Left kidney (tissue), 2 donors: Measurements from ENCODE around the gene IQSEC1. TPM values are rescaled to one million over a fixed set of nuclear protein-coding genes. Genes with fewer than 3 reads are reported as not detected.

Experiments used
- DNase-seq: peaks from one replicate; pipeline ENCODE4 v3.0.0-alpha.2; 2013
- polyA plus RNA-seq: library from polyadenylated mRNA; unstranded; fragments of 120-200 nt; gene quantifications from one replicate; pipeline ENCODE4 v1.2.1, GENCODE V29; 2013; ENCODE audit not compliant: insufficient read length

Gene IQSEC1
- polyA plus RNA-seq, 1 donor: 32.1 TPM

DNA sequence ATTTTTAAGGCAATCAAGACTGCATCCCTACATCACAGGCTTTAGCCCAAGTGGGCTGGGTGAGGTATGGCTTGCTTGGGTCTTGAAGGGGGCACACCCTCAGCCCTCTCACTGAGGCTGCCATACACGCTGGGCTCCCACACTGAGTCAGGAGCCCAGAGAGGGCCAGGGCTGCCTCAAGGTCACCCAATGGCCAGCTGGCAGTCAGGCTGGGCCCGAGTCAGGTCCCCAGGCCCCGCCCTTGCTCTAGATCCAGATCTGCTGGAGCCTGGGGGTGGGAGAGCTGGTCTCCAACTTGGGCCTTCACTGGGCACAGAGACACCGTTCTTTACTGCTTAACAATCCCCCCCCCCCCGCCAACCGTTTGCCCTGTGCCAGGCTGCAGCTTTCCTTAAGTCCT is 88.1 kb downstream of the IQSEC1 start:
- DNase-seq: no peak

DNA sequence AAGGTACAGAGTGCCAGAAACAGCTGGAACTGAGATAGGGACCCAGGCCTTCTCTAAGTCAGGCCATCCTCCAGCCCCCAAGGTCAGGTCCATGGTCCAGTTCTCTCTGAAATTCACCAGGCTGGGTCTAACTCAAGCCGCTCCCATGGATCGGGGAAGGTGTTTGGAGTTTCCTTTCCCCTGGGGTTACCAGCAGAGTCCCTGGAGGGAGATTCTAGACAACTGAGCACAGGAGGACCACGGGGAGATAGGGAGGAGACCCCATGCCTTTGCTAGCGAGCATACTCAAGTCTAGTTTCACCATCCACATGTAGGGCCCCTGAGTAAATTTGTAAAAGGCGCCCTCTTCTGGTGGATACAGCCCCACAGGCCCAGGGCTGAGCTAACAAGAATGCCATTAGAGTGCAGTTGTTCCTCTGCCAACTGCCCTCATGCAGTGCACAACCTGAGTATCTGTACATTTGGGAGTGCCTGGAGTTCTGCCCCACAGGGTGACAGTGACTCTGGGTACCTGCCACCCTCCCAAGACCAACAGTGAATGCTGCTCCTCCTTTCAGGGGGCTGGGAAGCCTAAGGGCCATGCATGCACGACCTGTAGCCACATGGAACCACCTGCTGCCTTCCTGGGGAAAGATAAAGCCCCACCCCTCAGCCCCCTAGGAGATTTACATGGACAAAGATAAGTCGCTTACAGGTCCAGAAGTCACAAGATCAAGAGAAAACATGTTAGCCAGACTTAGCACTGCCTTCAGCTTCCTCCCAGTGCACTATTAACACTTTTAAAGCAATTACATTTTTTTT is 89.0 kb downstream of the IQSEC1 start:
- DNase-seq: peak; percentile 65

DNA sequence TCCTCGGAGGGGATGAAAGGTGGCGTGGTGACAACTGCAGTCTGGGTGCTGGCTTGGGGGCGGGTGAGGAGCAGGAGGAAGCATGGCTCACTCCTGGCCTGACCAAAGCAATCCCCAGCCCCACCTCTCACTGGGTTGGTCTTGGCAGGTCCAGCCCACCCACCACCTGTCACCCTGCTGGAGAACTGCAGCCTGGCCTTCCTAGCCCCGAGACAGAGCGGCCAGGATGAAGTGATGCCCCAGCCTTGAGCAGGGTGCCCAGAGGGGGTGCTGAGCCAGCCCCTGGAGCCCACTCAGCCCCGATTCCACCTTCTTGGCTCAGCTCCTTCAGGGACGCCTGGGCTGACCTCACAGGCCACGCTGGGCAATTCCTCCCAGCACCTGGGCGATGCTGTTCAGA is 89.9 kb downstream of the IQSEC1 start:
- DNase-seq: no peak

- DNase-seq: no peak
Measured at GRCh38 chr3:12982619-12983101, 90.6 kb downstream of the IQSEC1 start.

- DNase-seq: no peak
Measured at GRCh38 chr3:12981306-12982275, 91.6 kb downstream of the IQSEC1 start.

DNA sequence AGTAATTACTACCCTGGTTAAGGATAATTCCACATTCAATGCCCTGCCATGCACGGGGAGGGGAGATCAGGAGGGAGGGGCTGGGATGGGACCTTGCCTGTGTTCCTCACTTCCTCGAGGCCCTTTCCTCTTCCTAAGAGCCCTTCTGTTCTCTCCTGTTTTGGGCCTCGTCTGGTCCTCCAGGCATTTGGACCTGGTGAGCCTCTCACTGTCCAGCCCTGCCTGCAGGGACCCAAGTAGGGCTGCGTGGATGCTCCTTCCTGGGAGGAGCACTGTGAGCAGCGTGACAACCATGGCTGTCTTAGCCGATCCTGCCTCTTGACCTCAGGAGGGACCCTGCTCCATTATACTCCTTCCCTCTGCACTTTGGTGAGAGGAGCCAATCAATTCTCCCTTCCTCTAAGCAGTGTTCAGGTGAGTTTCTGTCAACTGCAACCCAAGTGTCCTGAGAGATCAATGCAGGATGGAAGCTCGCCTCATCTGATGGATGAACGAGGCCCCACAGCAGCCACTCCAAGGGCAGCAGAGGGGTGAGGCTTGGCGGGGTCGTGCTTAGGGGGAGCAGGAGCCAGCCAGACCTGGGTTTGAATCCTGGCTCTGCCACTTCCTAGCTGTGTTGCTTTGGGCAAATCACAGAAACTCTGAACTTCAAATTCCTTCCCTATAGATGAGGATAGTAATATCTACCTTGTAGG is 92.5 kb downstream of the IQSEC1 start:
- no peak for DNase-seq

GRCh38 chr3:12979947-12980487 is 93.2 kb downstream of the IQSEC1 start:
- no peak for DNase-seq

DNA sequence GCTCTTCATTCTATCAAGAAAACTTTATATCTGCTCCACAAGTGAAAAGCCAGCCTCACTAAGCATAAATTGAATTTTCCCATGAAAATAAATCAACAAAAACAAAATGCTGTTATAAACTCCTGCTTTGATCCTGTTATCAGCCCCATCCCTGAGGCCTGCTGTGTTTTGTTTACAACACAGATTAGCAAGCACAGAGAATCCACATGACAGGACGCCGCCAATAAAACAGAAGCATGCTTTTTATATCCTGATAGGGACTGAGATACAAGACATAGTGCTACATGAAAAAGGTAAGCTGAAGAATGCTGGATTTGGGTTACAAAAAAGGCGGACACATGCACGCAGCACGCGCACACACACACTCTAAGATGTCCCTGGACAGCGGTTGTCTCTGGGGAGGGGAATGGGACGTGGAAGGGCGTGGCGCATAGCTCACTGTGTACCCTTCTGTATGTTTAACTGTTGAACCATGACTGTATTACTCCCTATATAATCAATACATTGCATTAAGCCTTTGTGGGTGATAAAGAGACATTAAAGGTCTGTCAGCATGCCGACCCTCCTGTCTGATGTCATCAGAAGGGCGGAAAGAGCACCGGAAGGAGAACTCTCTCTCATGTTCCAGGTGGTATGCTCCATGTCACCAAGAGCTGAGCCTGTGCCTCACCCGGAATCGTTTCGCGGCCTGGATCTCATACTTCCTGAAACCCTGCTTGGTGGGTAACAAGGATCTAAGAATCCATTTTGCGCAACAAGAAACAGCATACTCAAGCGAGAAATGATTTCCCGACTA is 93.9 kb downstream of the IQSEC1 start:
- DNase-seq: no peak

DNA sequence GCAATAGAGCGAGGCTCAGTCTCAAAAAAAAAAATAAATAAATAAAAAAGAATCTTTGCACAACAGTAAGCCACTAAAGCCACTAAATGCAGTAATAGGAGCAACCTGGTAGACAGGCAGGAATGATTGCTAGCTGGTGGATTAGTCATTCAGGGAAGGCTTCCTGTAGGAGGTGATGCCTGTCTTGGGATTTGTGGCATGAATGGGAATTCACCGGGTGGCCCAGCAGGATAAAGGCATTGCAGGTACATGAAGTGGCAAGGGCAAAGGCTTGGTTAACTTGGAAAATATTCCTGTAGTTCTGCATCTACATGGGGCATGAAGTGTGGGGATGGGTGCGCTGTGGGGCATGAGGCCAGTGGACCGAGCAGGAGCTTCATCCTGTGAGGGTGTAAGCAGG is 94.5 kb downstream of the IQSEC1 start:
- no peak for DNase-seq

DNA sequence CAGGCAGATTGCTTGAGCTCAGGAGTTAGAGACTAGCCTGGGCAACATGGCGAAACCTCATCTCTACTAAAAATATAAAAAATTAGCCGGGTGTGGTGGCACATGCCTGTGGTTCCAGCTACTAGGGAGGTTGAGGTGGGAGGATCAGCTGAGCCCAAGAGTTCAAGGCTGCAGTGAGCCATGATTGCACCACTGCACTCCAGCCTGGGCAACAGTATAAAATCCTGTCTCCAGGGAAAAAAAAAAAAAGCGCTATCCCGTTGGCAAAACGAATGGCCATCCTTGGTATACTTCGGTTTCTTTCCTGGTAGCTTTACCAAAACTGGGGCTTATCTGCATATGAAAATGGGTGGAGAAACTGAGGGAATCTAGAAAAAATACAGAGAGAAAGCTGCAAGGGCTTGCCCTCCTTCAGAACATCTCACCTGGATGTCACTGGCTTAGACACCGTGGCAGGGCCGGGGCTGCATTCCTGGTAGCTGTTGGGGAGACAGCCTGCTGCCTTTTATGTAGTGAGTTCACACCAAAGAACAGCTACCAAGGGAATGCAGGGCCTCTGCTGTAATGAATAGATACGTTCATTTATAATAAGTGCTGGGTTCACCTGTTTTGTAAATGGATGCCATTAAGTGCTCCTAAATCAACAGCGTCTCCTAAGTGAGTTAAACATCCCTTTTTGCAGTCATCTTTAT is 96.0 kb downstream of the IQSEC1 start:
- DNase-seq: no peak

GRCh38 chr3:12975748-12976522 is 97.3 kb downstream of the IQSEC1 start:
- DNase-seq: no peak

DNA sequence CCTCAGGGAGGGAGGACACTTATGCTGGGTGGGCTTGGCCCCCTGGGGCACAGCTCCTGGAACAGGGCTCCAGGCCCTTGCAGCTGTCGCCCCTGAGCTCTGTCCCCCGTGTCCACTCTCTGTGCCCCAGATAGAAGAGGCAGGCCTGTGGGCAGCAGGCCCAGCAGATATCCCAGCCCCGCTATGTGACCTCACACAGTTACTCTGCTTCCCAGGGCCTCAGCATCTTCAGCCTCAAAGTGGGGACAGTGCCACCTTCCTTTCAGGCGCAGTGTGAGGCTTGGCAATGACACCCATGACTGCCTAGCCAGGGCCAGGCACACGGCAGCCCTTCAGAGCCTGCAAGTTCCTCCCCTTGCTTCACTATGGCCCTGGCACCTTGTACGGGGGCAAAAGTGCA is 98.4 kb downstream of the IQSEC1 start:
- DNase-seq: no peak

DNA sequence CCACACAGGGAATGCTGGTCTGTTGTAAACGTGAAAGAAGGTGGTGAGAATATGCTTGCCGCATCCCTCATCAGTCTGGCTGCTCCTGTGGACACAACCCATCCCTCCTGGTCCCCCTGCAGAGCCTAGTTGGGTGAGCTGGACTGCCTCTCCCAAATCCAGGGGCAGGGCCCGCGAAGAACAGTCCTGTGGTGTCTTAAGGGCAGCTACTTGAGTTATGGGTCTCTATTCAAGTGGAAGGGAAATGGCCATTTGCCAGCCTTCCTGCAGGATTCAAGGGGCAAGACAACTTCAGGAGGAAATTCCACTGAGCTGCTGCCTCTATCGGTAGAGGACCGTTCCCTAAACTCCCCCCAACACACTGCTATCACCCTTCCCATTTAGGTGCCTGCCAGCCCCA is 98.9 kb downstream of the IQSEC1 start:
- no peak for DNase-seq

GRCh38 chr3:12973827-12974226 is 99.4 kb downstream of the IQSEC1 start:
- no peak for DNase-seq

DNA sequence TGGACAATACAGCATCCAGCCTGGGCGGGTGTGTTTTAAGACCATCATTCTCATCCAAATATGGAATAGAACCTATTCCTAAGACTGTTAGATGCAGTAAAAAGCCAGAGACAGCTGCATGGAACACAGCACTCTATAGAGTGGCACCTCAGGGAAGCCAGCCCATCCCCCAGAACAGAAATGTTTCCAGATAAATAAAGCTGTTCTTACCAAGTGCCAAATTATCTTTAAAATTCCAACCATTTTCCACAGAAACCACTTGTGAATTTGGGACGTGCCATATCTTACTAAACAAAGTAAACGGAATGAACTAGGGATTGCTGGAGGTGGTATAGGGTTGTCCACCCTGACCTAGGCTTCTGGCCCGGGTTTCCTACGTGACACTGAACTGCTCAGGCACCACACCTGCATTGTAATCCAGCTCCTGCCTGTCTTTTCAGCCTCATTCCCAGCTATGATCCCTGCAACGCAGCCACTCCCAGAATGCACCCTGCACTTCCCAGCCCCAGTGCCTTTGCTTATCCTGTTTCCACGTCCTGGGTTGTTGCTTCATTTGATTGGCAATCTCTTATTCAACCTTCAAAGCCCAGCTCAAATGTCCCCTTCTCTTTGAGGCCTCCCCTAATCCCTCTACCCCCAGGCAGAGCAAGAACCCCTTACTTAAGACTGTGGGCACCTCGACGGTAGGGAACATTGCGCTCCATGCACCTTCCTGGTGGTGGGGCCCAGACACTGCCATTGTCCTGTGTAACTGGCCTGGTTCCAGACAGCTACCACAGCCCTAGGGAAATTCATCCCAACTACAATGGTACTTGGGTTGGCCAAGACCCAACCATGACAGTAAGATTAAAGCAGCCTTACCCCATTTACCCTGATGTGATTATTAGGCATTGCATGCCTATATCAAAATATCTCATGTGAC is 100.2 kb downstream of the IQSEC1 start:
- no peak for DNase-seq

- no peak for DNase-seq
Measured at GRCh38 chr3:12972043-12972442, 101.2 kb downstream of the IQSEC1 start.

DNA sequence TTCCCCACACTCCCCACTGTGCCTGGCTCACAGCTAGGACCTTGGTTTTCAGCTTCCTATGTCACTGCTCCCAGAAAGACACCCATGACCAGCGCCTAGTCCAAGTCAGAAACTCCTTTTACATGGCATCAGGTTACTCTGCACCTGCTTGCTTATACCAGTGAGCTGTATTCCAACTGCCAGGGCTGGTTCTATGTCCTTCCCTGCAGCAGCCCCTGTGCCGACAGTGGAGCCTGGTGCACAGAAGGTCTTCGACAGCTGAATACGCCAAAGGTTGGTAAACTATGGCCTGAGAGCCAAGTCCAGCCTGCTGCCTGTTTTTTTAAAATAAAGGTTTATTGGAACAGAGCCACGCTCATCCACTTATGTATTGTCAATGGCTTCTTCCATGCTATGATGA is 102.5 kb downstream of the IQSEC1 start:
- no peak for DNase-seq

- no peak for DNase-seq
Measured at GRCh38 chr3:12969486-12969885, 103.7 kb downstream of the IQSEC1 start.

- no peak for DNase-seq
Measured at GRCh38 chr3:12968541-12968940, 104.7 kb downstream of the IQSEC1 start.
